Activated CD4-positive, alpha-beta T cell treated with anti-CD3 and anti-CD28 coated beads, Interleukin-2, amount 50 U/mL, for 24 hours (primary cell): ENCODE measurements around the gene GNA14.
"Not testable (repeated sequence)": the region's sequence is repeated elsewhere in the genome, so short reads cannot be mapped to it uniquely, and the experiment has no call there.

Experiments used
- DNase-seq, 2 donors: peaks; one replicate each; pipeline ENCODE4 v3.0.0-alpha.2; 2020; ENCODE audit warnings: low read depth in 1 of 2, low spot score in 1 of 2

Gene GNA14

DNA sequence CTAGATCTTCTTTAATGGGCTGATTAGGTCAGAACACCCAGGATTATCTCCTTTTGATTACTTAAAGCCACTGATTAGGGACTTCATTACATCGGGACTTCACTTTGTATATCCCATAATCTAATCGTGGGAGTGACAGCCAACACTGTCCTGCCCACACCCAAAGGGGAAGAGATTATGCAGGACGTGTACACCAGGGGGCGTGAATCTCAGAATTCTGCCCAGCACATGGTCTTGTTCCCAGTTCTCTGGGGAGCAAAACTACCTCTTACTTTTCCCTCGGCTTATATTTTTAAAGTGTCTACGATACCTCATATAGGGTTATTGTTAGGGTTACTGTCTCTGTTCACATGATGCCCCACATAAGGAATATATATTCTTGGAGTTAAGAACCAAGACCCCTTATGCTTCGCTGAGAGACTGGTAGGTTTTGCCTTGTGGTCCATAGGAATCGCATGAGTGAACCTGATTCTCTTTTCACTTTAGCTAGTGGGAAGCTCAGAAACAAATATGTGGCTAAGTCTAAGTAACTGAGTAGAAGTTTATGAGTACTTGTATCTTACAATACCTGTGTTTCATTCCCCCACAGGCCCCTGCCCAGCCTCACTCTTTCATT lies 192.7 kb downstream of the GNA14 start:
- peak in 1 of 2 donors; percentile 17 for DNase-seq

DNA sequence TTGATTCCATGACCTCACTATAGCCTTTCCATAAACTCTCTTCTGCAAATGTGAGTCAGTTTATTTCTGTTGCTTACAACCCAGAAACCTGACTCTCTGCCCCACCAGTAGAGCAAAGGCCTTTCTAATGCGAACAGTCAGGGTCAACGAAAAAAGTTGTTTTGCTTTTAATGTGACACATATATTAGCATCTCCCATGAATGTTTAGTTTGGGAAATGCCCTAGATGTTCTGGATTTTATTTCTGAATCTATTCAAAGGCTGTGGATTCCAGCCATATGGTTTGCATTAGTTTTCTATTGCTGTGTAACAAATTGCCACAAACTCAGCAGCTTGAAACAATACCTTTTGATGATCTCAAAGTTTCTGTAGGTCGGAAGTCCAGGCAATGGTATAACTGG lies 193.5 kb downstream of the GNA14 start:
- no peak for DNase-seq

DNA sequence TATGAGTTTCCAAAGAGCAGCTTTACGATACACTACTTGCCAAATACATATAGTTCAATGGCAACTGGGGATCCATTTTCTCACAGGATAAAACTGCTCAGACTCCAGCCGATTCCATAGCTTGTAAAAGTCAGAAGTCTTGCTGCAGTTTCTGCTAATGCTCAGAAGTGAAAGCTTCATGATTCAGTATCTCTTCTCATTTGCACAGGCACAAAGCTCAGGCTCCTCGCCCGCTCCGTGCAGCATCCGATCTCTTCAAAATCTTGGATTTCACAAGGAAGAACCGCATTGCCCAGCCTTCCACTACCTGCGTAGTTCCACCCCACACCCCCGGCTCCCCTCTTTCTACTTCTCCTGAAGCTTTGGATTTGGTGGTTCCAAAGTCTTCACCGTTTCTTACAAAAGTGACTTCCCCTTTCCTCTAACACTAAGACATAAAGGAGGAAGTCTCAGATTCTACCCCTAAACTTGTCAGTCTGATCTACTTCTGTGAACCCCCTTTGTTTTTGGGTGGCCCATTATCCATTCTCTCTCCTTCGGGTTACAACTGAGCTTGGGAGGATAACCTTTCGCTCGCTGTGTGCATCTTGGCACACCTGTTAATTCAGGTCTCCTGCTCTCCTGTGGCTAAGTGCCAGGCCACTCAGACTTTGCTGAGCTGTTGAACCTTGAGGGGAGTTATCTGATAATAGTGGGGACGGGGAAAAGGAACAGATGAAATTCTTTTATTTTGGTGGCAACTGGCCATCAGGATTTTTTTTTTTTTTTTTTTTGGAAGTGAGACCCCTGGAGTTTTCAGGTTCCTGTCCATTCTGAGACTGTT lies 194.1 kb downstream of the GNA14 start:
- no peak for DNase-seq

DNA sequence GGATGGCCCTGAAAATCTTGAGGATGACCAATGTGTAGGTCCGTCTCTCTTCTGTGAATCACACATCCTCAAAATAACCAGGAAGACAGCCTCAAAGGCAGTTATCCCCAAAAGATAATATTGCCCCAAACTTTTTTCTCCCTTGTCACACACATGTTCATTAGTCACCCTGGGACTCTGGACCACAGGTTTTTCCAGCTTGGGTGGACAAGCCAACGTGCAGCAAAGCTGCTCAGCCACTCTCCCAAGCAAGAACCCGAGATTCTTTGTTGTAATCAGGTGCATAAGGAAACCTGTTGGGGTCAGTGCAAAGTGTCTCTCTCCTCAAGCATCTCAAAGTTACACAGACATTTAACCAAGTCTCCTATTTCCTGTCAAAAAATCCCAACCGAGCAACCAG lies 196.6 kb downstream of the GNA14 start:
- no peak for DNase-seq

DNA sequence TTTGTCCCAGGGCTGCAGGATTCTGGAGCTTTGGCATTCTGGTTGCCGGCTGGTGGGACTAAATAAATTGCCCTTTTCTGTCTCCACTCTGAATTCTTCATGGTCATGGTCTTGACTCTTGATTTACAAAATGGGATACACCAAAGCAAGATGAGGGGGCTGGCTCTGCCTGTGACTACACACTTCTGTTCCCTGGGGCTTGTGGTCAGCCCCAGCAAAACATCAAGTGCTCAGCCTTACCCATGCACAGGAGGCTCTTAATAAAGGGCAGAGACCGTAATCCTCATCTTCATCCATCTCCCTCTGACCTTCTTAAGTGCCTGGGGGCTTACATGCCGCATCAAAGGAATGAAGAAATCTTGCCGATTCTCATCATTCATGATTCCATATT lies 198.0 kb downstream of the GNA14 start:
- DNase-seq: no peak

DNA sequence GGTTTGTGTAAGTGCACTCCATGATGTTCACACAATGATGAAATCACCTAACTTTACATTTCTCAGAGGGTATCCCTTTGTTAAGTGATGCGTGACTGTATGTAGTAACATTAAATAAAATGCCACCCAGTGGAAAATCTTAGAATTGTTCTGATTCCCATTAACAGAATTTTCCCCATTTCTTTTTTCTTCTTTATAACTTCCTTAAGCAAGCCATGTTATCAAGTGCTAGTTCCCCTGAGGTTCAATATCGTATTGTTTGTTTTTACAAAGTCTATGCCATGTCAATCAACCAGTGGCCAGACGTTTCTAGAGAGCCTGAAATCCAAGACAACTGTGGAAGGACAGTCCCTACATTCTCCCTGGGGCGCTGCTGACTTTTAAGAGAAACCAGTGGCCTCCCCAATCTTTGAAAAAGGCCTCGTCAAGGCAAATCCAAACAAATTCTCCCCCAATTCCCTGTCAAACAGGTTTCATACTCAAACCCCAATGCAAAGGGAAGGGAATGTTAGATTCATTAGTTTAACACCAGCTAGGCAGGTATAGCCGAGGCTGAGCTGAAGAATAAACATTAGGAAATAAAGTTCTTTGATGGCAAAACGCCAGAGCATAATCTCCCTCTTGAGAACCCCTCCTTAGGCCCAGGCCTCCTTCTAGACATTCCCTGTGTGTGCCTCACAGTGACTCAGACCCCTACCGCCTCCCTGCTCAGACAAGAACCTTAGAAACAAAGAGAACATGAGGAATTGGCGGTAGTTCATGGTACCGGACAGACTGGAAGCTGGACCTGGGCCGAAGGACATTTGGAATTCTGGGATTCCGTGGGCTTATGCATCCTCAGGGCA lies 198.7 kb downstream of the GNA14 start:
- no peak for DNase-seq

DNA sequence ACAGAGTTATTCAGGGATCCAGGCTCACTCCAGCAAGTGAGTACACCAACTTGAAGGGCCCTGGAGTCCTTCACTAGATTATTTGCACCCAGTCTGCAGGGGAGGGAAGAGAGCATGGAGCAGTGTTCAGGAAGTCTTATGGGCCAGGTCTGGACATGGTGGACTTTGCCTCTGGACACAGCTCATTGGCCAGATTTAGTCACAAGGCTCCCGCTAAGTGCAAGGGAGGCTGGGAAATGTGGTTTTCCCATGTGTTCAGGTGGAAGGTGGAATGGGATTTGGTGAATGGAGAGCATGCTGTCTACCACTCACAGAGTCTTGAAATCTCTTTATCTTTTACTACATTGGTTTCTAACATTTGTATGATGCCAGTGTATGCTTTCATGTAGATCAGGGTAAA lies 200.5 kb downstream of the GNA14 start:
- DNase-seq: no peak

DNA sequence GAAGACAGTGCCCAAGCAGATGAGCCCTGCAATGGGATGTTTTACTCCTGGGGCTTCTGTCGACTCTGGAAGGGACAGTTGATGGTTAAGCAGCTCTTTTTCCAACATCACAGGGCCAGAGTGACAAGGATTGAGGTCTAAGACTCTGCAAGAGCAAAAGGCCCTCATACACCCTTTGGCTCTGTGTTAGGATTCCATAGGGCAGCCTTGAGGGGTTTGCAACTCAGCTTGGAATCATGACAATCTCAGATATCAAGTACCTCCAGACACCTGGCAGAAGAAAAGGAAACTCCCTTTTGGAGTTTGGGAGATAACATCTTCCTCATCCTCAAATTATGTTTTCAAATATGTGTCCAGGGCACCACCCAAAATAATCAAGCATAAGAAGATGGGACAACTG lies 205.7 kb downstream of the GNA14 start:
- no peak for DNase-seq

DNA sequence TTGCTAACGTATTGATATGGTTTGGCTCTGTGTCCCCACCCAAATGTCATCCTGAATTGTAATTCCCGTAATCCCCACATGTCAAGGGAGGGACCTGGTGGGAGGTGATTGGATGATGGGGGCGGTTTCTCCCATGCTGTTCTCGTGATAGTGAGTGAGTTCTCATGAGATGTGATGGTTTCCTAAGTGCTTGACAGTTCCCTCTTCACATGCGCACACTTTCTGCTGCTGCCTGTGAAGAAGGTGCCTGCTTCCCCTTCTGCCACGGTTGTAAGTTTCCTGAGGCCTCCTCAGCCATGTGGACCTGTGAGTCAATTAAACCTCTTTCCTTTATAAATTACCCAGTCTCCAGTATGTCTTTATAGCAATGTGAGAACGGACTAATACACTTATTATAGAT lies 207.0 kb downstream of the GNA14 start:
- not testable (repeated sequence) for DNase-seq

DNA sequence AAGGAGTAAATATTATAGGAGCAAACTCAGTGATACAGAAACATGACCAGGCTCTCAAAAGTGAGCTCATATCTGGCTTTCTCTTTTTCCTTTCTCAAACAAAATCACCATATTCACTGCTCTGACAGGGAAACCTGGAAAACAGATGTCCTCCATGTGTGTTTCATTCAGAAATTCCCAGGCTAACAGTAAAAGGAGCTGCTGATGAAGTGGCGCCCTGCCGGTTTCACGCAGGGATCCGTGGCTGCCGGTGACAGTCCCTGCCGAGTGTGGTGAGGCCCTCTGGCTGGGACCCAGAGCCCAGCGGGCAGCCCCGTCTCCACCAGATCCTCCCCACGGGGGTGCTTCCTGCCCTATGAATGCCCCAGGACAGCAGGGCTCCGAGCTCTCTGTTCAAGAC lies 208.1 kb downstream of the GNA14 start:
- no peak for DNase-seq

DNA sequence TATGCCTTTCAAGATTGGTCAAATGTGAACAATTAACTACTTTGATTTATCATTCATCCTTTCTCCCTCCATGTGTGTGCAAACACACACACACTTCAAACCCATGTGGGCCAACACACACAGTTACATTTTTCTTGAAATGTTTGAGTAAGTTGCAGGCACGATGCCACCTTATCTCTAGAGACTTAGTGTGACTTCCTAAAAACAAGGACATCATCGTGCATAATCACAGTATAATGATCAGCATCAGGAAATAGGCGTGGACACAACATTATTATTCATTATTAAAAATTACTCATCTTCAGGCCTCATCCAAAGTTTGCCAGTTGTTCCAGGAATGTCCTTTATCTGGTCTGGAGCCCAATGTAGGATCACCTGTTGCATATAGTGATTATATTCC lies 209.5 kb downstream of the GNA14 start:
- no peak for DNase-seq

DNA sequence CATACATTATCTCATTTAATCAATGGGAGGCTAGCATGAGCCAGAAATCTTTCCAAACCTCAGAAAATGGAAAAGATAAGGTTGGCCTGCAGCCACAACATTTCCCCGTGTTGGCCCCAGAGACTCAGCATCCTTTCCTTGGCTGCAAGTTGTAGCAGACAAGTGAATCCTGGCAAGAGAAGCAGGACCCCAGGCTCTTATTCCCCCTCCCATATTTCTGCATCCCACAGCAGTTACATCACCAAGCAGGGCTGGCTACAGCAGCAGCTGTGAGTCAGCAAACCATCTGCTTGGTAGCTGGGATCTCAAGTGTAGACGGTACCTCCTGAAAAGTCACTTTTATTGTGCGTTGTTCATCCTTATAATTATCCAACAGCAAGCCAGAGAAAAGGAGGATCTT lies 212.4 kb downstream of the GNA14 start:
- DNase-seq: no peak

DNA sequence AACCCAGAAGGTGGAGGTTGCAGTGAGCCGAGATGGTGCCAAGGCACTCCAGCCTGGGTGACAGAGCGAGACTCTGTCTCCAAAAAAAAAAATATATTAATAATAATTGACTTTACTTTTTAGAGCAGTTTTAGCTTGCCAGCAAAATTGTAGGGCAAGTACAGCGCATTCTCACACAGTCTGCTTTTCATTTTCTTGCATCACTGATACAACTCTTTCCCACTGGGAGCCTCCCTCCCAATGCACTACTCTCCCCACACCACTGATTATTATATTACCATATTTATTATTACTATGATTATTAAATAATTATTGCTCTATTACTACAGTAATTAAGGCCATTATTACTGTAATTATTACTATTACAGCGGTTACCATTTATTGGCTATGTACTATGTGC lies 212.8 kb downstream of the GNA14 start:
- no peak for DNase-seq

DNA sequence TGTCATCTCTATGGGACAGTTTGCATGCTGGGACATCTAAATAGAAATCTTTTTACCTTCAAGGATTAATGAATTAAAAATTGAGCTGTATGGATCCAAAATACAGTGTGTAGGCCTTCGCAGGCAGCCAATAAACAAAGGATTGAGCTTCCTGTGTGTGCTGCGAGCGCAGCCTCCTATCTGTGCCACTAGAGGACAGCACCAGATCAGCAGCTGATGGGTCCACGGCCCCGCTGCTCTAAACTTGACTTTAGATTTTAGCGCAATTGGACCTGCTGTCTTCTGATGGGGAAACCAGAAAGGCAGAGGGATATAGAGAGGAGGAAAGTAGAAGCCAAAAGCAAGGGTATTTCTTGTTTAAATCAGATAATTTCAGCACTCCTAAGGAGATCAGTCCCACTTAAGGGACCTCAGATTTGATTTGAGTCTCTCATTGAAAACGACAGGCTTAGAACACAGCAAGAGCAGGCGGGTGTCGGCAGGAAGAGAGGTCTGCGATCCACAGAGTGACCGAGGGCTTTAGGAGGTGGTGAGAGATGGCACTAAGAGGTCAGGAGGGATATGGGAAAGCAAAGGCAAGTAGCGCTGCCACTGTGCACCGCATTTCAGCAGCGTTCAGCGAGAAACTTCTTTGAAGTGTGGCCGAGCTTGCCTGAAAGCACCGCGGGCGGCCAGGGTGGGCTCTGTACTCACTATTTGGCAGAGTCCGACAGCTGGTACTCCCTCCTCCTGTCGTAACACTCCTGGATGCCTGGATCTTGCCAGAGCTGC lies 214.3 kb downstream of the GNA14 start:
- DNase-seq: peak in 1 of 2 donors; percentile 19

DNA sequence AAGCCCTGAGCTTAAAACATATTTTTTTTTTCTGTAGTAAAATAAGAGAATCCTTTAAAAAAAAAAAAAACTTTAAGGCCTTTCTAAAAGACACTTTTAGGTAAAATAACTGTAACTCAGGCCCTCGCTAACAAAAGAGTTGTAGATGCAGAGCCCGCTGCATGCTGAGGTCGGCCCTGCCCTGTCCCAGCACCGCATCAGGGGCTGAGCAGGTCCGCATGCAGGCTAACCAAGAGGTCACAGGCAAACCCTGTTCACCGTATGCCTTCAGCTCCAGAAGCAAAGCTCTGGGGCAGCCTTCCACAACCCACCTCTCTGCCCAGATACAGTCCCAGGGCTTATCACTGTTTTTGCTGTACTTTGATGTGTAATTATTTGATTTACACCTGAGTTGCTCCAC lies 216.1 kb downstream of the GNA14 start:
- DNase-seq: no peak

DNA sequence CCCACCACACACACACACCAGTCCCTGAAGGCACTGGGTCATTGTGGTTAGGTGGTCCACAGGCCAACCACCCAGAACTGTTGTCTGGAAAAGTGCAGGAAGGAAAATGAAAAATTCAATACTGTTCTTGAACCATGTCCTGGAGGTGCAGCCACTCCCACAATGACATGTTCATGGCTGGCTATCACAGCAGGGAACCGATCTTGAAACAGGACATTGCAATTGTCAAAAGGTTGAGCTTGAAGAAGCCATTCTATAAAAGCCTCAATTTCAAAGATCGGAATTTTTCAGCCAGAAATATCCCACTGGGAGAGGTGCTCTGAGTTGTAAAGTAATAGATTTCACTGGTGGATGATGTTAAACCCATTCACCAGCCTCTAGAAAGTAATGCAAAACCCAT lies 218.2 kb downstream of the GNA14 start:
- no peak for DNase-seq

DNA sequence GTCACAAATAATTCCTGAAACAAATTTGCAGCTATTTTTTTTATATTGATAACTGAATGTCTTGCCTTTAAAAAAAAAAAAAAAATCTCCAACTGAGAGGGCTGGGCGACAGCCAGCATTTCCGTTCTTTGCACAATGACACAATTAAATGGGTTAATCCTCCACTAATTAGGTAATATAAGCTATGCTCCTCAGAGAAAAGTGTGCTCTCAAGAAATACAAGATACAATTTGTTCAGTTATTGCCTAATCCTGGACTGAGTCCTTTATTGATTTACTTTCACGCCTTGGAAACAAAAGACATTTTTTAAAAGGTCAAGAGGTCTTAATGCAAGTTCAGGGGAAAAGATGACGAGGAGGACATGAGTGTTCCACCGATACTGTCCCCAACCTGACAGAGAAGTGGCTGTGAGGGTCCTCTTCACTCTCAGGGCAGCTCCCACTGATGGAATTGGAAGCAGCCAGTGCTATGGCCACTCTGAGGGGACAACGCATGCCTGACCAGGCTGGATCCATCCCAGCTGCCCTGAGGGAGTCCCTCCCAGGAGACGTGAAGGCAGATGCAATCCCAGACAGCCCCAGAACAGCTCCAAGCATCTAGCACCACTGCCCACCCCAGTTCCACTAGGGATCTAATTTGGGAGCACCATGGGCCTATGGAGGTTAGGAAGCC lies 220.7 kb downstream of the GNA14 start:
- DNase-seq: no peak

DNA sequence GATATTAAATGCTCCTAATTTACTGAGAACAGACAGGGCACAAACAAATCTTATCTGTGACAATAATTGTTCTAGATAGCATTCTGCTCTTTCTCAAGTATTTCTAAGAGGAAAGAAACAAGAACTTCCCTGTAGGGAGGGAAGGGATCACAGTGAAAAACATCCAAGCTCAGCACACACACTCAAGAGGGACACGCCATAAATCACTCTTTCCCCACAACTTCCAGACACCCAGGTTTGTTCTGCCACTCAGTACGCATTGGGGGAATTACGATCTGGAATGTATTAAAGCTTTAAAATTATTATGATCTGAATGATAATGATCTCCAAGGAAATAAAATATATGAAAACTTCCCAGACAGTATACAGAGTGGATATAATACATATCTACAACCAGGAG lies 221.4 kb downstream of the GNA14 start:
- no peak for DNase-seq

DNA sequence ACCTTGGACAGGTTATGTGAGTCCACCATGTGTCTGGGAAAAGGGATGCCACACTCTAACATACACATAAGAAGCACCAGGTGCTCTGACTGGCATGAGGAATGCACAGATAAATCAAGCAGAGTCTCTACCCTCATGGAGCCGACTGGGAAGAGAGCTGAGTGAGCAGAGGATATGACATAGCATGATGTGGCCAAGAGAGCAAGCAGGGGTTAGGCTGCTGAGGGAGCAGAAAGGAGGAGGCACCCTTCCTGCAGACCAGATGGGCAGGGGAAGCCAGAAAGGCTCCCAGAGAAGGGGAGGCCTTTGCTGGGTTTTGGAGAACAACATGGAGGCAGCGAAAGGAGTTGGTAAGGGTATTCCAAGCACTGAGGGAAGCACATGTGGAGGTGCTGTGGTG lies 223.1 kb downstream of the GNA14 start:
- no peak for DNase-seq

DNA sequence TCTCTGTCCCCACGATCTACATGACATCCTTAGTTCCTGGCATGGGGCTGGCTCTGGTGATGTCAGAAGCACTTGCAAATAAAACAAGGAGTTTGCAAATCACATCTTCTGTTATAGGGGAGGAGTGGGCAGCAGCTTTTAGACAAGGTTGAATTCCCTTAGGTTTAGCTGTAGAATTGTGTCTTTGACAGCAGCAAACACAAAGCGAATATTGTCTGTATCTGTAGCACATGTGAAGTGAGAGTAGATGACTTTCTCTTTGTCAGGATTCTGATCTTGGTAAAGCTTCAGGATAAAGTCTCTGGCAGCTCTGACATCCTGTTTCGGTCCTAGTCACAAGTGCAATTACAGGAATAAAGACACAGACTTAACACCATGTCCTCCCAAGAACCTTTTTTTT lies 224.3 kb downstream of the GNA14 start:
- DNase-seq: no peak

DNA sequence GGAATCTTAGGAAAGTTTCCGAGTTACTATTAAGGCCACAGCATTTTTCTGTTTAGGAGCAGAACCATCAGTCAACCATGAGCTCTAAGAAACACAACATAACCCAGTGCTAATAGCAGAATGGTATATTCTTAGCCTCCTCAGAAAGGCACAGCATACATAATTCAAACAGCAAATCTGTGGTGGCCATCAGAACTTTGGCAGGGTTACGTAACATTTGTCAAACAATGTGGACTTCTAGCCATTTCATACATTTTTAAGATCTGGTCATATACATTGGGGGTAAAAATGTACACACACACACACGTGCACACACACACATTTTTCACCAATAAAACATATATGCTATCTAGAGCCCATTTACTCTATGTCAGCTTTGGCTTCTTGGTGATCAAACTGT lies 225.2 kb downstream of the GNA14 start:
- DNase-seq: no peak
